ENCODE results near the gene INKA2. TPM values are rescaled to one million over a fixed set of nuclear protein-coding genes. Genes with fewer than 3 reads are reported as not detected.

The INKA2 gene
- polyA plus RNA-seq, 1 donor from 2014 or later = 0.77 TPM

DNA sequence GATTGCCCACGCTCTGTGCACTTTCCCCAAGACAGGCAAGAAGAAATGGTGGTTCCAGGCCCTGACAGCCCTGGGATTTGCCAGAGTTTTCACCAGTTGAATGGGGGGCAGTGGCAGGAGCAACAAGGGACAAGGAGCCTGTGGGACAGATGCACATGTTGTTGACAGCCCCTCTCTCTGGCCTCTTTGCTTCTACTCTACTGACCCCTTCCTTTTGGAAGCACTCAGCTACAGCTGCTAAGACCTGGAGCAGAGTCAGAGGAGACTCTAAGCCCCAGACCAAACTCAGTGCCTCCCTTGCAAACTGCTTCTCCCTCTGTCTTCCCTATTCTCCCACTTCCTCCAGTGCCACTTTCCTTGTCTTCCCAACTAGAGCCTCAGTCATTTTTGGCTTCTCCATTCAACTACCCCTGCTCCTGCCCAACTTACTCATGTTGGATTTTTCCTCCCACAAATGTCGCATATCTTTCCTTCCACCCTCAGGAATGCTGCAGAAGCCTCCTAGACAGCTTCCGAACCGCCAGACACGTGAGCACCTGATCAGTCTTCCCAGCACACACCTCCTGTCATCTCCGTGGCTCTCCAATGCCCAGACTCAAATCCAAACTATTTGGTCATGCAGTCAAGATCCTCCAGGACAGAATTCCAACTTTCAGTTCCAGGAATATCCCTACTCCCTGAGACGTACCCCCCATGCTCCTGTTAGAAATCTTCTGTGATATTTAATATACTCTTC lies 9.1 kb downstream of the INKA2 start:
- no peak overlapping the region for H3K9ac ChIP-seq (ENCODE audit: low read length)
- no peaks in the 10 kb centered on the region for H3F3A ChIP-seq (ENCODE audit: insufficient read depth, low read length, poor library complexity, severe bottlenecking)
- H3K36me3 ChIP-seq (ENCODE audit: insufficient read depth, low read length) = no peaks in the 10 kb centered on the region
- H3K4me3 ChIP-seq (ENCODE audit: low read length) = no peak overlapping the region
- no peaks in the 10 kb centered on the region for H3K9me3 ChIP-seq (ENCODE audit: low read length)
- no peak overlapping the region for H3K27ac ChIP-seq (ENCODE audit: low read length)
- no peak for TF ChIP-seq TAF1 (IDR thresholded peaks at IDR 0.05; ENCODE audit: low read depth)
- no peak for TF ChIP-seq MXI1 (conservative IDR thresholded peaks at IDR 0.05; ENCODE audit: poor library complexity, severe bottlenecking)
- TF ChIP-seq, protein P1, sequence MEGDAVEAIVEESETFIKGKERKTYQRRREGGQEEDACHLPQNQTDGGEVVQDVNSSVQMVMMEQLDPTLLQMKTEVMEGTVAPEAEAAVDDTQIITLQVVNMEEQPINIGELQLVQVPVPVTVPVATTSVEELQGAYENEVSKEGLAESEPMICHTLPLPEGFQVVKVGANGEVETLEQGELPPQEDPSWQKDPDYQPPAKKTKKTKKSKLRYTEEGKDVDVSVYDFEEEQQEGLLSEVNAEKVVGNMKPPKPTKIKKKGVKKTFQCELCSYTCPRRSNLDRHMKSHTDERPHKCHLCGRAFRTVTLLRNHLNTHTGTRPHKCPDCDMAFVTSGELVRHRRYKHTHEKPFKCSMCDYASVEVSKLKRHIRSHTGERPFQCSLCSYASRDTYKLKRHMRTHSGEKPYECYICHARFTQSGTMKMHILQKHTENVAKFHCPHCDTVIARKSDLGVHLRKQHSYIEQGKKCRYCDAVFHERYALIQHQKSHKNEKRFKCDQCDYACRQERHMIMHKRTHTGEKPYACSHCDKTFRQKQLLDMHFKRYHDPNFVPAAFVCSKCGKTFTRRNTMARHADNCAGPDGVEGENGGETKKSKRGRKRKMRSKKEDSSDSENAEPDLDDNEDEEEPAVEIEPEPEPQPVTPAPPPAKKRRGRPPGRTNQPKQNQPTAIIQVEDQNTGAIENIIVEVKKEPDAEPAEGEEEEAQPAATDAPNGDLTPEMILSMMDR (IDR thresholded peaks at IDR 0.05; ENCODE audit: poor library complexity, severe bottlenecking) = no peak
- TF ChIP-seq REST (IDR thresholded peaks at IDR 0.05; ENCODE audit: borderline replicate concordance) = no peak
- no peak for TF ChIP-seq SMC3 (conservative IDR thresholded peaks at IDR 0.05; ENCODE audit: poor library complexity)
- TF ChIP-seq POLR2AphosphoS5 (IDR thresholded peaks at IDR 0.05) = no peak
- TF ChIP-seq EP300 (conservative IDR thresholded peaks at IDR 0.05; ENCODE audit: poor library complexity, severe bottlenecking) = no peak
- no peak for TF ChIP-seq RAD21 (conservative IDR thresholded peaks at IDR 0.05)
- TF ChIP-seq EZH2 (IDR thresholded peaks at IDR 0.05; ENCODE audit: borderline replicate concordance, insufficient read depth, low read length, poor library complexity, severe bottlenecking) = no peak
- no peaks in the 10 kb centered on the region for H3K27me3 ChIP-seq (ENCODE audit: insufficient read depth, low read depth, low read length)
- no peaks in the 10 kb centered on the region for H4K20me1 ChIP-seq (ENCODE audit: insufficient read depth)
- H2AFZ ChIP-seq (ENCODE audit: low read depth, low read length) = no peak overlapping the region
- H3K79me2 ChIP-seq (replicated peaks; ENCODE audit: insufficient read depth, low read length) = no peaks in the 10 kb centered on the region
- H3K4me2 ChIP-seq (ENCODE audit: low read length) = no peak overlapping the region
- no peaks in the 10 kb centered on the region for H3K9me2 ChIP-seq (ENCODE audit: insufficient read depth, low read length)

- H3K9me3 ChIP-seq (ENCODE audit: low read length) = no peaks in the 10 kb centered on the region
- H2AFZ ChIP-seq (ENCODE audit: low read depth, low read length) = no peak overlapping the region
- no peak overlapping the region for H3K4me2 ChIP-seq (ENCODE audit: low read length)
- no peaks in the 10 kb centered on the region for H3K9me2 ChIP-seq (ENCODE audit: insufficient read depth, low read length)
- H3K36me3 ChIP-seq (ENCODE audit: insufficient read depth, low read length) = no peaks in the 10 kb centered on the region
- no peak overlapping the region for H3K27ac ChIP-seq (ENCODE audit: low read length)
- H3K9ac ChIP-seq (ENCODE audit: low read length) = no peak overlapping the region
- no peaks in the 10 kb centered on the region for H3K27me3 ChIP-seq (ENCODE audit: insufficient read depth, low read depth, low read length)
- TF ChIP-seq MXI1 (conservative IDR thresholded peaks at IDR 0.05; ENCODE audit: poor library complexity, severe bottlenecking) = no peak
- H3K79me2 ChIP-seq (replicated peaks; ENCODE audit: insufficient read depth, low read length) = no peaks in the 10 kb centered on the region
- H3F3A ChIP-seq (ENCODE audit: insufficient read depth, low read length, poor library complexity, severe bottlenecking) = no peaks in the 10 kb centered on the region
- no peak overlapping the region for H3K4me3 ChIP-seq (ENCODE audit: low read length)
- H4K20me1 ChIP-seq (ENCODE audit: insufficient read depth) = no peaks in the 10 kb centered on the region
Measured at GRCh38 chr1:111729271-111729921, 9.8 kb downstream of the INKA2 start.

Data from neural cell (in vitro differentiated cells).